DND-41 (cell line): Measurements from ENCODE around the gene SIL1.

Source experiments
- ATAC-seq: fragments of 200-7000 bp; cut with Tn5 transposase; 3 replicates; pipeline ENCODE4 v1.9.1; 2021; ENCODE audit warnings: low read depth; ENCODE audit not compliant: insufficient read depth
- DNase-seq: peaks from one replicate; pipeline ENCODE4 v3.0.0-alpha.2; 2020
- H2AFZ ChIP-seq: 2 replicates; pipeline ENCODE4 v1.6.0; 2012; ENCODE audit warnings: low read depth, low read length
- H3K27ac ChIP-seq: 2 replicates; pipeline ENCODE4 v1.5.1; 2012; ENCODE audit warnings: low read length, inconsistent platforms
- H3K27me3 ChIP-seq: fragments of 200-600 bp; sonication (generic); 2 replicates; pipeline ENCODE4 v1.6.0; 2012; ENCODE audit warnings: low read length, mild to moderate bottlenecking, inconsistent platforms; ENCODE audit not compliant: insufficient read depth, poor library complexity
- H3K36me3 ChIP-seq: 2 replicates; pipeline ENCODE4 v1.5.1; 2012; ENCODE audit warnings: low read length, inconsistent platforms; ENCODE audit not compliant: insufficient read depth
- H3K4me1 ChIP-seq: 2 replicates; pipeline ENCODE4 v1.5.1; 2012; ENCODE audit warnings: mild to moderate bottlenecking, low read length; ENCODE audit not compliant: insufficient read depth
- H3K4me2 ChIP-seq: 2 replicates; pipeline ENCODE4 v1.6.0; 2012; ENCODE audit warnings: mild to moderate bottlenecking, moderate library complexity, low read length, inconsistent platforms; ENCODE audit not compliant: insufficient read depth
- H3K4me3 ChIP-seq, 2 experiments: fragments of 200-600 bp in 1 of 2; shearing (Covaris generic) in 1 of 2; 2 replicates each; pipeline ENCODE4 v1.5.1; 2012 to 2016; ENCODE audit warnings: inconsistent platforms in 2 of 2, low read length in 2 of 2, mild to moderate bottlenecking in 2 of 2, low read depth in 1 of 2, moderate library complexity in 1 of 2
- H3K79me2 ChIP-seq: 2 replicates; pipeline ENCODE4 v1.6.0; 2012; ENCODE audit warnings: low read length, inconsistent platforms; ENCODE audit not compliant: insufficient read depth
- H3K9ac ChIP-seq: 2 replicates; pipeline ENCODE4 v1.6.0; 2012; ENCODE audit warnings: low read depth, mild to moderate bottlenecking, inconsistent platforms, low read length, moderate library complexity
- H3K9me3 ChIP-seq: 2 replicates; pipeline ENCODE4 v1.5.1; 2012; ENCODE audit warnings: low read length, moderate library complexity, mild to moderate bottlenecking, inconsistent platforms; ENCODE audit not compliant: insufficient read depth, severe bottlenecking
- H4K20me1 ChIP-seq: 2 replicates; pipeline ENCODE4 v1.6.0; 2012; ENCODE audit warnings: low read length; ENCODE audit not compliant: insufficient read depth
- EZH2 ChIP-seq: IDR thresholded peaks from 3 replicates; pipeline ENCODE4 v1.6.1; 2012; ENCODE audit warnings: borderline replicate concordance, low read depth, mild to moderate bottlenecking, moderate library complexity, low read length, inconsistent platforms; ENCODE audit not compliant: severe bottlenecking
- TF ChIP-seq, protein P1 (sequence below): IDR thresholded peaks from 2 replicates; pipeline ENCODE4 v1.5.1; 2012; ENCODE audit warnings: borderline replicate concordance, low read length, moderate library complexity, mild to moderate bottlenecking; ENCODE audit not compliant: poor library complexity, severe bottlenecking; ENCODE audit errors: extremely low read depth

SIL1 gene

DNA sequence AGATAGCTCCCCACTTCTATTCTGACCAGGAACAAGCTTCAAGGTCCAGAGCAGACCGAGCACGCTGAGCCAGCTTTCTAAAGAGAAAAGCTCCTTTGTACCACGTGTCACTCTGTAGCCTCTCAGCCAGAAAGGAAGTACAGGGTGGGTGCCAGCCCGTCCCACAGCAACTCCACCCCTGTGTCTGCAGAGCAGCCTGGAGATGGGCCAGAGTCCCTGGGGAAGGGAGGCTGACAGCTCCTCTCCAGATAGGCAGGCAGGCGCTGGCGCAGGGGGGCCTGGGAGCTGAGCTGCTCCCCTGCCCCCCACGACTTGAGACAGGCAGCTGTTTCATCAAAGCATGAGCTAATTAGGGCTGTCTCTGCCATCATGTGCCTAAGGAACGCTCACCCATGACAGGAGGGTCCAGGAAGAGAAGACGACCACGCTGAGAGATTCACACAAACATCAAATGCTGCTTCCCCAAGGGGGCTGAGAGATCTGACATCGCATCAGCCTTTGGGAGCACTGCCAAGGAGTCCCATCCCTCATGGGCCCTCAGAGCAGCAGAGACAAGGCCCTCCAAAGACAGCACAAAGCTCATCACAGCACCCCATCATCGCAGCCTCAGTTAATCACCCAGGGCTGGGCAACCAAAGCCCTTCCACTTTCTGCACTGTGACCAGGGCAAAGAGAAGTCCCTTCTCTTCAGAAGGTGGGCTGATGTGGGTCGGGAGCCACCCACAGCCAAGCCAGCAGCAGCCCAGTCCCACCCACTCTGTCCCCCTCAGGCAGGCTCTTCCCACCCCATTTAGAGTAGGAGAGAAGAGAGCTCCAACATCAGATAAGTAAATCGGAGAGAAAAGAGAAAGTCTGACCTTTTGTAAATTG lies 244.5 kb downstream of the SIL1 start:
- H3K4me1 ChIP-seq, result peaks cover 28% of the 10 kb centered on the region
- H3K9ac ChIP-seq, result peak overlapping the region; percentile 45
- H3K4me2 ChIP-seq, result peak overlapping the region; percentile 58
- no peaks in the 10 kb centered on the region for H3K9me3 ChIP-seq
- TF ChIP-seq, protein P1, sequence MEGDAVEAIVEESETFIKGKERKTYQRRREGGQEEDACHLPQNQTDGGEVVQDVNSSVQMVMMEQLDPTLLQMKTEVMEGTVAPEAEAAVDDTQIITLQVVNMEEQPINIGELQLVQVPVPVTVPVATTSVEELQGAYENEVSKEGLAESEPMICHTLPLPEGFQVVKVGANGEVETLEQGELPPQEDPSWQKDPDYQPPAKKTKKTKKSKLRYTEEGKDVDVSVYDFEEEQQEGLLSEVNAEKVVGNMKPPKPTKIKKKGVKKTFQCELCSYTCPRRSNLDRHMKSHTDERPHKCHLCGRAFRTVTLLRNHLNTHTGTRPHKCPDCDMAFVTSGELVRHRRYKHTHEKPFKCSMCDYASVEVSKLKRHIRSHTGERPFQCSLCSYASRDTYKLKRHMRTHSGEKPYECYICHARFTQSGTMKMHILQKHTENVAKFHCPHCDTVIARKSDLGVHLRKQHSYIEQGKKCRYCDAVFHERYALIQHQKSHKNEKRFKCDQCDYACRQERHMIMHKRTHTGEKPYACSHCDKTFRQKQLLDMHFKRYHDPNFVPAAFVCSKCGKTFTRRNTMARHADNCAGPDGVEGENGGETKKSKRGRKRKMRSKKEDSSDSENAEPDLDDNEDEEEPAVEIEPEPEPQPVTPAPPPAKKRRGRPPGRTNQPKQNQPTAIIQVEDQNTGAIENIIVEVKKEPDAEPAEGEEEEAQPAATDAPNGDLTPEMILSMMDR, result no peak
- no peak for TF ChIP-seq EZH2
- no peaks in the 10 kb centered on the region for H3K27me3 ChIP-seq
- H3K79me2 ChIP-seq, result no peaks in the 10 kb centered on the region
- peak overlapping the region; percentile 74 for H2AFZ ChIP-seq
- H3K36me3 ChIP-seq, result 0 out of 2 replicates have a peak, but pooled peaks cover 4% of the 10 kb centered on the region
- peak overlapping the region; percentile 75 for H3K27ac ChIP-seq
- peak; percentile 90 for DNase-seq
- no peaks in the 10 kb centered on the region for H4K20me1 ChIP-seq
- H3K4me3 ChIP-seq, result peak overlapping the region in 1 of 2 experiments; percentile 39; a peak in 2 of 4 replicates
- peak; percentile 99 for ATAC-seq

DNA sequence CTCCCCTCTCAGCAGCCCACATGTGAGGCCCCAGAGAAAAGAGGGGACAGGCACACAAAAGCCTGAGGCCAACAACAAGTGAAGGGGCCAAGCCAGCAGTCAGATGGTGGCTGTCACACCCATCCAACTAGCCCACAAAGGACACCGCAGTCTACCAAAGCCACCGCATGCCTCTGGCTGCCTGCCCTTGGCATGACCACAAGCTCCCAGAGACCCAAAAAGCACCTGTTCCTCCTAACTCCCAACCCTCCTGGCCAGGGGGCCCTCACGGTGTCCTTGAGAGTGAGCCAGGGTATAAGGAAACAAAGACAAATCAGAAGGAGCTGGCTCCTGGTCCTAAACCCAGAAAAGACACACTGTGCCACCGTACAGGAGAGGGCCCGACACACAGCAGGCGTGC lies 245.2 kb downstream of the SIL1 start:
- ATAC-seq (no peak; the same call in 1 of the 3 replicates), DNase-seq (peak; percentile 28)
- peaks cover 28% of the 10 kb centered on the region for H3K4me1 ChIP-seq
- H3K27me3 ChIP-seq, result no peaks in the 10 kb centered on the region
- H3K79me2 ChIP-seq, result no peaks in the 10 kb centered on the region
- peak overlapping the region; percentile 75 for H3K27ac ChIP-seq
- peak overlapping the region; percentile 58 for H3K4me2 ChIP-seq
- 0 out of 2 replicates have a peak, but pooled peaks cover 4% of the 10 kb centered on the region for H3K36me3 ChIP-seq
- TF ChIP-seq, protein P1, result no peak
- no peak for TF ChIP-seq EZH2
- H4K20me1 ChIP-seq, result no peaks in the 10 kb centered on the region
- H3K9ac ChIP-seq, result peak overlapping the region; percentile 45
- H3K9me3 ChIP-seq, result no peaks in the 10 kb centered on the region
- H2AFZ ChIP-seq, result peak overlapping the region; percentile 74
- H3K4me3 ChIP-seq, result peak overlapping the region in 1 of 2 experiments; percentile 30; a peak in 2 of 4 replicates

DNA sequence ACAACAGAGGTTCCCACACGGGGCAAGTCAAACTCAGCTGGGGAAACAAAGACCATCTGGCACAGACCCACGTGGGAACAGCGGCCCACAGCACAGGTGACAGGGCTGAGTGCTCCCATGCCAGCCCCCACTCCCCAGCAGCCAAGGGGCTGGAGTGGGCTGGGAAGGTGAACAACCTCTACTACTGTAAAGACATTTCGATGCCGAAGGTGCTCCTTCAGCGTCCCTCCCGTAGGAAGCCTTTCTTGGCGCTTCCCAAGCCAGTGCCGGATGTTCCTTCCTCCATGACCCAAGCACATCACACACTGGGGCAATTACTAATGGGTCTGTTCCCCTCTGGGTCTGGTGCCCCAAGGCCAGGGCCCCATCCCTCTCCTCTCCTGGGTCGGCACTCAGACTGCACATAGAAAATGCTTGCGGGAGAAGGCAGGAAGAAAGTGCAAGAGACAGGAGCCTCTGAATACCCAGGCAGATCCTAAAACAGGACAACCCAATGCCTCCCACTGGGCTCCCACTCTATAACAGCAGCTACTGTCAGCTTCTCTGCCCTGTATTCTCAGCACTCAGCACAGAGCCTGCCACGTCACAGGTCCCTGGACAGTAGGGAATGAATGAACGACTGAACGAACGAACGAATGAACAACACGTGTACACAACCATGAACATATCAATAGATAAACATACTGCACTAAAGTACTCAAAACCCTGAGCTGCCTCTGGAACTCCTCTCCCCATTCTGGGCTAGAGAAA lies 246.0 kb downstream of the SIL1 start:
- H3K4me2 ChIP-seq, result no peak overlapping the region
- peaks cover 28% of the 10 kb centered on the region for H3K4me1 ChIP-seq
- no peak overlapping the region for H2AFZ ChIP-seq
- H4K20me1 ChIP-seq, result no peaks in the 10 kb centered on the region
- TF ChIP-seq, protein P1, result no peak
- no peak for TF ChIP-seq EZH2
- no peaks in the 10 kb centered on the region for H3K27me3 ChIP-seq
- no peaks in the 10 kb centered on the region for H3K9me3 ChIP-seq
- H3K79me2 ChIP-seq, result no peaks in the 10 kb centered on the region
- no peak overlapping the region for H3K4me3 ChIP-seq
- peaks cover 7% of the 10 kb centered on the region; the same call in 1 of the 2 replicates for H3K36me3 ChIP-seq
- H3K9ac ChIP-seq, result peak overlapping the region; percentile 45; the same call in 1 of the 2 replicates
- no peak for DNase-seq
- peak overlapping the region; percentile 75 for H3K27ac ChIP-seq
- no peak for ATAC-seq
